Stimulated activated CD4-positive, alpha-beta T cell treated with anti-CD3 and anti-CD28 coated beads, Interleukin-2, amount 100 ng/mL, for 24 hours (primary cell): ENCODE measurements around the gene BCL11B.
"Not testable (repeated sequence)": the region's sequence is repeated elsewhere in the genome, so short reads cannot be mapped to it uniquely, and the experiment has no call there.

Experiments
- DNase-seq, 2 donors: peaks; one replicate each; pipeline ENCODE4 v3.0.0-alpha.2; 2020

BCL11B gene

DNA sequence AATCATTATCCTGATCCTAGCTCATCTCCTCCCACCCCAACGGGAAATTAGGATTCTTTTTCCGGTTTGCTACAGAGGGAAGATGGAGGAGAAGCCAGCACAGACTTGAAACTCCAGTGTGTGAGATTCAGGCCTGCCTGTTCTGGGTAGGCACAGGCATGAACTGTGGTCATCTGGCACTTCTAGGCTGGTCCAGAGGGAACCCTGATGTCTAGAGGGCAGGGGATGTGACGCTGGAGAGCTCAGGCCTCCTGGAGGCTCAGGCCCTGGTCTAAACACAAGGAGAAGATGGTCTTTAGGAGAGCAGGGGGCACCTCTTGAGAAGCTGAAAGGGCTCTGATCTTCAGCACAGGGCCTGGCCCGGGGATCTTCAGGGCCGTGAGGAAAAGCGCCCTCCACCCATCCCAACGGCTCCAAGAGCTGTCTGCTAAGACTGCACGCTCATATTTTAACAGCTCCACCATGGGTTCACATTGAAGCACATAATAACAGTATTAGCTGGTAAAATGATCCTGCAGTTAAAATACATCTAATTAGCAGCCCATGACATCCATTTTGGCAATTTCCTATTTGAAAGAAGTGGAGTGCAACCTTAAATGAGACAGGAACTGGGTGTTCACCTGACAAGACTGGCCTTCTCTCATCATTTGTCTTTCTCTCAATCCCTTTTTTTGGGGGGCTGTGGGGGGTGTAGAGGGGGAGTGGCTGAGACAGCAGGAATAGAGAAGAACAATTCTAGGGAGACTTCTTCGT lies 35.4 kb downstream of the BCL11B start:
- no peak for DNase-seq

DNA sequence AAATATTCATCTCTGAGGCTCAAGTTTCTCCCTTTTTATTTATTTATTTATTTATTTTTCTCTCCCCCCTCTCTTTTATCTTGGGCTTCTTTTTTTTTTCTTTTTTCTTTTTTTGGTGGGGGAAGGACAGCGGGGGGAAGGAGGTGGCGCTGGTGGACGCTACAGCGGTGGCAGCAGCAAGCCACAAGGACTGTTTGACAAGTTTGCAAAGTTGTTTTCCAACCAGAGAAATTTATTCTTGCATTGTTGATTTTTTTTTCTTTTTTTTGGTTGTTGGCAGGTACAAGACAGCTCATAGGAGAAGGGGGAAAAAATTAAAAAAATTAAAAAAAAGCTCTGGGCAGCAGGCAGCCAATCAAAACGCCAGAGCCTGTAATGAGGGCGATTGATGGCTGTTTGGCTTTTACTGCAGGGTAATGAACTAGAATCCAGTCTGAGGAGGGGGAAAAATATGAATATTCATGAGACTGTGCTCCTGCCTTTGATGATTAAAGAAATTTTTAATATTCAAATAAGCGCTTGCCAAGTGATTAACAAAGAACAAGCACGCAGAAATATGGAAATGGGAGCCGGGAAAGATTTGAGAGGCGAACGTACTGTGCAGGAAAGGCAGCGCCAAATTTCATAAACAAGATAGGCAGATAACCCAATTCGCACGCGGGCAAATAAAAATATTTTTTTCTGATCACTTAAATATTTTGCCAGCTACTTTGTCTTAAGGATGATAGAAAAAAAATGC lies 36.2 kb downstream of the BCL11B start:
- DNase-seq: no peak

DNA sequence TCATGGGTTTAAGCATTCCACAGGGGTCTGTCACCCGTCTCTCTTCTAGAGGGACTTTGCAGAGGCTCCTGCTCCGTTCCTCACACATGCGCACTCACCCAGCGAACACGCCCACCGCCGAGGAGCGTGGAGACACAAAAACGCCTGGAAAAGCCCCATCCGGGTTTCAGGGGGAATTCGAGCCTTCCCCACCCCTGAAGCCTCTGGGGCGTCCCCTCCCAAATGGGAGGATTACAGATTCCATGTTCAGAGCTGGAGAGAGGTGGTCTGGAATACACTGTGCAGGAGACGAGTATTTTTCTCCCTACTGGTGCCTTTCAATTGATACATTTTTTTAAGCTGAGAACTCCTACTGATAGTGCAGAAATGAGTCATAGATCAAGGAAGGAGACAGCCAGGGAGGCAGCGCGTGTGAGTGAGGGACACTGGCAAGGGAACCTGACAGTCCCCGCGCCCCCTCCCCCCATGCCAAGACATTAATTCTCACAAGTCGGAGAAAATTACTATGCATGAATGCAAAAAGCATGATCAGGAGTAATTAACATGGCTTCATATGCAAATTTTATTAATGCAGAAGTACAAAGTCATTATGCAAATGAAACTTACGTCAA lies 36.9 kb downstream of the BCL11B start:
- DNase-seq: peak; percentile 84 to 89

DNA sequence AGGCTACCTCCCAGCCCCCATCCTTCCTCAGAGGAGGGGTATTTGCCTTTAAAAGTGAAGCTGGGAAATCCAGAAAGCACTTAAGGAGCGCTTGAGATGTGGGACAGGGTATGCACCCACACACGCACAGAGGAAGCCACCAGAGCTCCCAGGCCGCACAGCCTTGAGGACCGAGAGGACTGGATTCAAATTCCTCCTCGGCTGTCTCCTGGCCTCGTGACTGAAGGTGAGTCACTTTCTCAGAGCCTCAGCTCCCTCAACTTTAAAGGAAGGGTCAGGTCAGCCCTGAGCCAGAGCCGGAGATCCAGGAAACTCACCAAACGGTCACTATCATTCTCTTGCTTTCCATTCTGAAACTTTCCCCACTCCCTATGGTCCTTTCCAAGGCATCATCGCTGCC lies 37.6 kb downstream of the BCL11B start:
- no peak for DNase-seq

DNA sequence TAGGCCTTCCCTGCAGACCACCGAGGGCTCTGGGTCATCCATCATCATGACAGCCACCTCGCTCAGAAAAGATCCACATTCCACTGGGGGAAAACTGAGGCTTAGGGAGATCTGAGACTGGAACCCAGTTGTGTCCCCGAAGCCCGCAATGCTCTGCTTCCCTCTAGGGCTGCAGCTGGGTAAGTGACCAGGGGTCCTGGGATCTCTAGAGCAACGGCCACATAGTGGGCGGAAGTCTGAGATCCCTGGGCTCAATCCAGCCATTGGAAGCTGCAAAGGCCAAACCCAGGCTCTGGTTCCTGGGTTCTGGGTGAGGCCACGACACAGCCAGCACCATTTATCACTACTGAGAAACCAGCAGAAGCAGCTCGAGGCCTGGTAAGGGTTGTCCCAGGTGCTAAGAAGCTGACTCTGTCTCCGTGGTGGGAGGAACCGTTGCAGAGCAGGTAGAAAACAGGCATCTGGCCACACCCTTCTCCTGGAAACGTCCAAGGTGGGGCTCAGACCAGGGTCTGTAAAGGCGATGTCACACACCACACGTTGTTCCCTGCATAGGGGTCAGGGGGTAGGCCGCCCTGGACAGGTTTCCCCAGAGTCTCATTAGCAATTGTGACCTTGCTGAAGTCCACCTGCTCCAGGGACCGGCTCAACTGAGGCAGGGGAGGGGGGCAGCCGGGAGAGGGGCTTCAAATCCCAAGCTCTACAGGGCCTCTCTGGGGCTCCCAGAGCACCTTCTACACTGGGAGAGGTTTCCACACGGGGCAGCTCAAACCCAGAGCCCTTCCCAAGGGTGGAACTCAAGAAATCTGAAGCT lies 38.6 kb downstream of the BCL11B start:
- no peak for DNase-seq

DNA sequence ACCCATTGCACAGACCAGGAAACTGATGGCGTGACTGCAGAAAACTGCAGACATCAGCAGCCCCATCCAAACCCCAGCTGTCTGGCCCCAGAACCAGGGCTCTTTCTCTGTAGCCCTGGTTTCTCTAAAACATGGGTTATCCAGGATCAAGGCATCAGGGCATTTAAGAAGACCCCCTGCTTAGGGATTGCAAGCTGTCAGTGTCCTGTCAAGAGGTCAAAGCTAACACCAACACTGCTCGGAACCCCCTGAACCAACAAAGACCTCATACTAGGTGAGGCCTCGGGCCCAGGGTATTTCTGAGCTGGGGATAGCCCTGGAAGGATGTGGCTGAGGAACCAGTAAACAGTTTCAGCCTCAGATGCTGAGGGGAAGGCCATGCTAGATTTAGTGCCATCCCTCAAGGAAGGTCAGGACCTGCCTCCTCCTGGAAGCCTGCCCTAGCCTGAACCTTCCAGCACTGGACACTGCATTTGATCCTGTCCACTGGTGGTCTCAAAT lies 39.2 kb downstream of the BCL11B start:
- no peak for DNase-seq

DNA sequence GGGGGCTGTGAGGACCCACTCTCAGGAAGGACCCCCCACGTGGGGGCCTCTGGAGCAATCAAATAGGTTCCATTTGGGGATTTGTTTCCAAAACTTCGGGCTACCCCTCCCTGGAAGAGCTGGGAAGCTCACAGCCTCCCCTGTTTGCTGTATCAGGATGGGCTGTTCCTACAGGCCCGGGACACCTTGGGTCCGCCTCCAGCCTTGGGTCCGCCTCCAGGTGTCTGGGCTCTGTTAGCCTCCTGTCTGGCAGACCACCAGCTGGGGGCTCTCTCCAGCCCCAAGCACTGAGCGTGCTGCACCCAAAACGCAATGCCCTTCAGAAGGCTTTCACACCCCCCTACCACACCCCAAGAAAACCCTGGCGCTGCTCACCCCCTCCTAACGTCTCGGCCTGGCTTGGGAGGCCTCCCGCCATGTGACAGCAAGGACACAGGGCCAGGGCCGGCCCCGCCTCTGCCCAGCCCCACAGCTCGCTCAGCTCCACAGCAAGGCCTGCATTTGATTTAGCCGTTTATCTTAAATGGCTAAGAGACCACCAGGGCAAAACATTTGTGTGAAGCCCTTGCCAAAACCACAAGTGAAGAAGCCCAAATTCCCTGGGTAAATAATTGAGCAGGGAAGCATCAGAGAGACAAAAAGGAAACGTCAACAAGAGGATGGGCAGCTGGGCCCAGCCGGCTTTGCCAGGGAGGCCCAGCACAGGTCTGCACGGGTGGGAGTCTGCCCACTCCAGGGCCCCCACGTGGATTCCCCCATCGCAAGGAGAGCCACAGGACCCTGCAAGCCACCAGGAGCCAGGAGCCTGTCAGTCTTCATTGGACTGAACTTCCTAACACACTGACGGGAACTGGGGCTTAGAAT lies 39.9 kb downstream of the BCL11B start:
- DNase-seq: no peak

DNA sequence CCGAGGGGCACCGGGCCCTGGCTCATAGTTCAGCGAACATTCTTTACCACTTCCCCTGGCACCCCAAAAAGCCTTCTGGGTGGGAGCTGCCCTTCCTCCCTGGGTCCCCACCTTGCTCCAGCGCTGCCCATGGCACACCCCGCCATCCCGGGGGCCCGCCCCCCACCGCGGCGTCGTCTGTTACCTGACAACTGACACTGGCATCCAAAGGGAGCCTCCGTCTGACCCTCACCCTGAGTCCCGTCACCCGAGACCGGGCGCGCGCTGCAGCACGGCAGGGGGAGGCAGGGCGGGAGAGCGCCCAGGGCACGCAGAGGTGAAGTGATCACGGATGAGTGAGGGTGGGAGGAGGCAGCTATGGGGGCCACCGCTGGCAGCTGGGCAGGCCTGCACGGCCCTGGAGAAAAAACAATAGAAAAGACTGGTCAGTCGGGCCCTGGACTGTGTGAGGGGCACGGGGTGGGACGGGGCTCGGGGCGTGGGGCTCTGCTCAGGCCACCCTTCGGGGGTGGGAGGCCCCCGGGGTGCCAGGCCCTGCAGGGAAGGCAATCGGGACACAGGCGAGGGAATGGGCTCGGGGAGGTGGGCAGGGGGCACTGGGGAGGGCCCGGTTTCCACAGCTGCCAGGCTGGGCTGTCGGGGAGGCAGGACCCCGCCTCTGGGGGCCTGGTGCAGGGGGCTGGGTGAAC lies 40.7 kb downstream of the BCL11B start:
- DNase-seq: no peak

DNA sequence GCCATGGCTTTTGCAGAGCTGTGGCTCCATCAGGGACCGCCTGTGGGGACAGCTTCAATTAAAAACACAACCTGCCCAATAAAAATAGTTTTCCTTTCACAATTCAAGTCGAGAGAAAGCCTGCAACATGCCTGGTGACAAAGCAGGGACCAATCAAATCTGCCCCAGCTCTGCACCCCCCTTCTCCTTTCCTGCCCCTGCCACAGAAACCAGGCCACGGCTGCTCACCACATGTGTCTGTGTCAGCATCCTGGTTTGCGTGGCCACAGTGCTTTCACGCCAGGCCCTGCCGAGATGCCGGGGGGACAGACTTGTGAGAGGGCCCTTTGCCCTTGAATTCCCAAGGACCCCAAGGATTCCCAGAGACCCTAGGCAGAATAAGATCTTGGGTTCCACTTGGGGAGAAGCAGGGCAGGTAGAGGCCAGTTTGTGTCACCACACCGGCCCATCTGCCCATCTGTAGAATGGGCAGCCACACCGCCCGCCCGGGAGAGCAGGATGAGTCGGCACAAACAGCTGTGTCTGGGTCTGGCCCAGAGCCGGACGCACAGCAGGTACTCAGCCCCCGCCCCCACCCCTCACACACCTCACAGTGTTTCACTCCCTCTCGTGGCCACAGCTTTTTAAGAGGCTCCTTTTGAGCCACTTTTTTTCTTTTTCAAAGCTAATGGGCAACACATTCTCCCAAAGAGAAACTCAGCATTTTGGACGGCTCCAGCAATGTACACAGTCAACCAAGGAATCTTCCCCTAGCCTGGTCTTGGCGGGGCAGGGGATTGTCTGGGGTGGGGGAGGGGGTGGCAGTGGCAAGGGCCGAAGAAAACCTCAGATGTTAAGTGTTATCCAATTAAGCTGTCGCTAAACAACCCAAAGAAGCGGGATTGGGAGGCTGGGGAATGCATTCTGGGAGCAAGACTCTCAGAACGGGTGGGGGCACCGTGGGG lies 41.5 kb downstream of the BCL11B start:
- DNase-seq: peak; percentile 78 to 80

DNA sequence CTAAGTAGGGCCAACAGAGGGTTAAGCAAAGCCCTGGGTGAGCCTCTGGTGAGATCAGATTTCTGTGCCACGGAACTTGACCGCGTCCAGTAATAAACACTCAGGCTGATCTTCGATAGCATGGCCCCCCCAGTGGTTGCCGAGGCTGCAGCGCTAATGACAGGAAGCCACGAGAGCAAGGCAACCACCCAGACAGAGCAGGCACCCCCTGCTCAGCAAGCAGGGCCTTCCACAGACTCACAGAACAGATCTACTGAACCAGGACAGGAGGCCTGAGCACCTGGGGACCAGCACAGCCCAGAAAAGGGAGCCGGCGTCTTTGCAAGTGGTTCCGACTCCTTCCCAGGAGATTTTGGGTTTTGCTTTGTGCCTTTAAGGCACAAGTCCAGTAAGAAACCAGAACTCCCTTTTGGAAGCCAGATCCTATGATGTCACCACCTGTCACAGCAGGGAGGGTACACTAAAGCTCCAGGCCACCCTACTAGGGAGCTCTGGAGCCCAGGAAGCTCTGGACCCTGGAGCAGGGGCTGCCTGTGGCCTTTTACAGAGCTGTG lies 42.3 kb downstream of the BCL11B start:
- DNase-seq: no peak

DNA sequence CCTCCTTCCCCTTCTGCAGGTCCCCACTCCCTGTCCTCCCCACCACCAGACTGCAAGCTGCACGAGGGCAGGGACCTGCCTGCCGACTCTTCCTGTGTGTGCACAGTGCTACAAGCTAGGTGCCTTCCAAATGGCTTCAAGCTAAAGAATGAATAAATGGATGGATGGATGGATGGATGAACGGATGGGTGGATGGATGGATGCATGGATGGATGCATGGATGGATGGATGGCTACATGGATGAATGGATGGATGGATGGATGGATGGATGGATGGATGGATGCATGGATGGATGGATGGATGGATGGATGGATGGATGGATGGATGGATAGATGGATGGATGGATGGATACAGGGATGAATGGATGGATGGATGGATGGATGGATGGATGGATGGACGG lies 43.2 kb downstream of the BCL11B start:
- DNase-seq: not testable (repeated sequence)

DNA sequence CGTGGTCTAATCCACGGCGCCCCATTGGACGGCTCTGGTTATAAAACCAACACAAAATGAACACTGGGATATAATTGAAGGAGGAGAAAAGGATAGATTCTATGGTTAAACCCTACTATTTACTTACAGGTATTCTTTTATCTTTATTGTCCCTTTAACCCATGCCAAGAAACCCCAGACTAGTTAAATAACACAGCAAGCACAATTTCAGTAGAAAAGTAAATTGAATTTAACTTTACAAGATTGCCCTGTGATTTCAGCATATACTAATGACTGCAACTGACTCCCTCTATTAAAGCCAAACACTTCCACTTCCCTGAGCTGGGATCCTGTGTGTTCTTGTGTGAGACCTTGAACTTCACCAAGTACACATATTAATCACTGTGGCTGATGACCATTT lies 45.3 kb downstream of the BCL11B start:
- DNase-seq: no peak

DNA sequence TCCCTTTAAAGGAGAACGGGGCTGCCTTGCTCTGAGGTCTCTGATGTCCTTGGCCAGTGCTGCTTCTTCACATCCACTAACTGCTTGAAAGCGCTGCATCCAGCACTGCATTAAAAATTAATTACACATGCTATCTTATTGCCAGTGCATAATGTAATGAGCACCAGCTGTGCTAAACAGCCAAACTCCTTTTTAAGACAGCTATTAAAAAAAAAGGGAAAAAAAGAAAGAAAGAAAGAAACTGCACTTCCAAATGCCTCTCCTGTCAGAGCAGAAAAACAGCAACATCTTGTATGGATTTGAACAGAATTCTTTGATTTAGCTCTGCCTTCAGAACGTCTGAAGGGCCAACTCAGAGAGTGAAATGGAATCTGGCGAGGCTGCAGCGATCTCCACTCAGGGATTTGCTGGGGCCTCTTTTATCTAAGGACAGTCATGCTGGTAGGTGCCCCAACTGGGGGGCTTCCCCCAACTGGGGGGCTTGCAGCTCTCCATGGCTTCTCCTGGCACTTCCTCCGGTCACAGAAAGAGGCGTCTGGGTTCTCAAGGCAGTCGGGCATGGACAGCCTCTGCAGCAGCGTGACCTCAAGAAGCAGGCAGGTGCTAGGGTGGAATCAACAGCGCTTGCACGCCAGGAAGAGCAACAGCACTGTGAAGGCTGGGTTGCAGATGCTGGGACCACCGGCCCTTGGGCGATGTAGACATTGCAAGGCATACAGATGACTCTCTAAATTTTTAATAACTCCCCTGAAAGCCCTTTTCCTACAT lies 46.4 kb downstream of the BCL11B start:
- no peak for DNase-seq

DNA sequence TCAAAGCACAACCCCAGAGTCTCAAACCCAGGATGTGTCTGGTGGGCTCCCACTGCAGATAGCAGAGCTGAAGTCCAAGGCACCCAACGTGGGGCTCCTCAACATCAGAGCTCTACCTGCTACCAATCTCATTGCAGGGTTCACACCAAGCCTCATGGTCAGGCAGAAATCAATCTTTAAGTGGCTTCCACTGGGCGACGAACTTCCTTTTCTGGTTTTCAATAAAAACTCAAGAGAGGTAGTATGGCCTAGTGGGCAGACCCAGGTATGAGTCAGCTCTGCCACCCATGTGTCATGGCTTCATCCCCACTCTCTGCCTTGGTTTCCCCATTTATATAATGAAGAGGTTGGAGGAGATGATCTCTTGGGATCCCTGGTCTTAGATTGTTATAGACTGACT lies 47.0 kb downstream of the BCL11B start:
- DNase-seq: no peak

DNA sequence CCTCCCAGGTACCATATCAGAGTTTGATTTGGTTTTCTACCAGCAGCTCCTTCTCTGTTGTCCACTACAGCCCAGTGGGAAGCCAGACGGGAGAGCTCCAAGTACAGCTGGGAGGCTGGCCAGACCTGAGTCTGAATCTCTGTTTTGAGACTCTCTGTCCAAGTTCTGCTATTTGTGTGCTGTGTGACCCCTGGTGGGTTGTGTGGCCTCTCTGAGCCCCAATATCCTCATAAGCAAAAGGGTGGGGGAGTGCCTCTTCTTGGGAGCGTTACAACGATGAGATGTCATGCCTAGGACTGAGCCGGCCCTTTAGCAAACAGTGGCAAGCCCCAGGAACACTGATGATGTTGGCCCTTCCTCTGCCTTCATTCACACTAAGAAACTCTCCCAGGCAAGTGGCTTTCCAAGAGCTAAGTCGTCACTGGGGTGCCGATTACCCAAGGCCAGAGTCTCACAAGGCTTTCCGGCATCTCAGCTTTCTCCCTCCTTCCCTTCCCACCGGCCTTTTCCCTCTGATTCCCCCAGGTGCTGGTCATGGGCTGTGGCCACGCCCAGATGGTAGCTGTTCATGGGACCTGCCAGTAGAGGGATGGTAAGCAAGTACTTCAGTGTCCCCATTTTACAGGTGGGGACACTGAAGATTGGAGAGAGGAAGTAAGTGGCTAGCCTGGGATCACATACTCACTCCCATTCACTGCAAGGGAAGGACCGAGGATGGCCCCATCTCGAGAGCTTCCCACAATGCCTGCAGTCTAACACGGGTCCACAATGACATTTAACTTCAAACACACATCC lies 47.7 kb downstream of the BCL11B start:
- no peak for DNase-seq

DNA sequence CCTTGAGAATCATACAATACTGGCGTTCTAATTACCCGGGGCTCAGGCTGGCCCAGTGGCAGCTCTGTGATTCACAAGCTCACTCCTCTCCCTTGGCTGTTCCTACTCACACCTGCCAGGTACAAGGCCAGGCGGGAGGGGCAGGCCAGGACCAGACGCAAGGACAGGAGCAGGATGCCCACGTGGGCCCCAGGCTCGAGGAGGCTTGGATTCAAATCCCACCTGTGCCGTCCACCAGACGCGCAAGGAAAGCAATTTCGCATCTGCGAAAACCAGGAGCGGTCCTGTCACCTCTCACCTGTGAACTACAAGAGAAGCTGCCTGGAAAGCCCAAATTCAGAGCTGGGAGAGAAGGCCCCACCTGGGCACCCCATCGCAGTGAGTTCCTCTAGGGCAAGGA lies 50.6 kb downstream of the BCL11B start:
- no peak for DNase-seq

DNA sequence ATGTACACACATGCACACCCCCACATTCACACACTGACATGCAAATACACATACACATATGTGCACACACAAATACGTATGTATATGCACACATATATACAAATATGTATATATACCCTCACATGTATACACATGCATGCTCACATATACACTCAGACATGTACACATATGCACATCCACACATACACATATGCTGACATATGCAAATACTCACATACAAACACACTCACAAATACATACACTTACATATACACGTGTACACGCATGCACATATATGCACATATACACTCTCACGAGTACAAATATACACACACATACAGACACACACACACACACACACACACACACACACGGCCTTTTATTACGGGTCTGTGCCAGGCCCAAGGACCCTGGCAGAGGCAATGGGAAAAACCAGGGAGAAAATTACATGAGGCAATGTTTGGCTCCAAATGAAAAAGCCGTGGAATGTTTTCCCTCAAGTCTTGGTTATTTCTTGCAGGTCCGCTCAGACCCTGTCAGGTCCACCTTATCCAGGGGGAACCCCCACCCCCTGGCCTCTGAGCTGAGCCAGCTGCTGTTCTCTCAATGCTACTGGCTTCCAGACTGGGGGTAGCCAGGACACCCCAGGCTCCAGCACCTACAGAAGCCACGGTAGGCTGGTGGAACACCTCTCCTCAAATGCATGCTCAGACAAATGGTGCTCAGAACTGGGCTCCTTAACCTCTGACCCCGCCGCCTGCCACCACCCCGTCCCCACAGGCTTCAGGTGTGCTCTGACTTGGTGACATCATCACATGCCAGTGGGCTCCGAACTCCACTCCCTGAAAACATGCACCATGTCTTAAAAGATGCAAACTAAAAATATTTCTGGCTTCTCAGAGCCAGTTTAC lies 54.7 kb downstream of the BCL11B start:
- DNase-seq: no peak
